Stimulated activated CD8-positive, alpha-beta memory T cell treated with anti-CD3 and anti-CD28 coated beads, Interleukin-4, amount 100 ng/mL, for 48 hours (primary cell): ENCODE data around the gene CUBN.

ENCODE experiments used
- DNase-seq: peaks from one replicate; pipeline ENCODE4 v3.0.0-alpha.2; 2020

The CUBN gene

DNA sequence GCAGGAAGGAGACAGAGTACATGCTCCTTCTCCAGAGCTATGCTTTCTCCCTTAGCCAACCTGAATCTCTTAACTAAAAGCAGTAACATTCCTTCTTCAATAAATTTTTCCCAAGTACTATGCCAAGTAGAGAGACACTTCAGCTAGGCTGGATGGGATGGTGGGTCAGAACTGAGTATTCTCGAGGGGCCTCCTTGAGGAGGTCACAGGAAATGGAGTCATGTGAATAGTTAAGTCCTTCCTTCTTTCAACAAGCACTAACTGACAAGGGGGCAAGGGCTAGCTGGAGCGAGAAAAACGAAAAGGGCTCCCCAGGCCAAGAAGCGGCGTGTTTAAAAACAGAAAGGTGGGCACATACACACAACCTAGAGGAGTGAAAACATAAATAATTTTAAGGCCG, 317.8 kb downstream of the CUBN start:
- no peak for DNase-seq

GRCh38 chr10:16811292-16811691, 318.3 kb downstream of the CUBN start:
- DNase-seq = no peak

GRCh38 chr10:16809074-16809718, 320.4 kb downstream of the CUBN start:
- DNase-seq = peak; percentile 79

GRCh38 chr10:16804123-16804522, 325.5 kb downstream of the CUBN start:
- DNase-seq = no peak

DNA sequence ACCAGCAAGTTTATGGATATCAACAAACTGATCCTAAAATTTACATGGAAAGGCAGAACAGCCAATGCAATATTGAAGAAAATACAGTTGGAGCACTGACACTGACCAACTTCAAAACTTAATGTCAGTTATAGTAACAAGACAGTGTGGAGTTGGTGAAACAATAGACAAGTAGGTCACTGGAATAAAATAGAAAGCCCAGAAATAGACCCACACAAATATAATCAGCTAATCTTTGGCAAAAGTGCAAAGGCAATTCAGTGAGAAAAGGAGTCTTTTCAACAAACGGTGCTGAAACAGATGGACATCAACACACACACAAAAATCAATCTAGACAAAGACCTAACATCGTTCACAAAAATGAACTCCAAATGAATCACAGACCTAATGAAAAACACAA, 326.1 kb downstream of the CUBN start:
- DNase-seq = no peak

GRCh38 chr10:16799621-16800020, 330.0 kb downstream of the CUBN start:
- DNase-seq = peak; percentile 46

DNA sequence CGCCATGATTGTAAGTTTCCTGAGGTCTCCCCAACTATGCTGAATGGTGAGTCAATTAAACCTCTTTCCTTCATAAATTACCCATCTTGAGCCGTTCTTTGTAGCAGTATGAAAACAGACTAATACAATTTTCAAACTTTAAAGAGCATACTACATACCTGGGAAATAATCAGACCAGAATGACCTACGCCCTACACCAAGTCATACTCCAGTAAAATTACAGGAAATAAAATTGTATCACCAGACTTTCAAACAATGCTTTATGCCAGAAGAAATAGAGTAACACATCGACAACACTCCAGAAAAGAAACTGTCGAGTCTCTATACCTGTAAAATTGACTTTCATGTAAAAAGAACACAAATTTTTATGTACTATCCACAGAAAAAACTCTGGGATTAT, 331.0 kb downstream of the CUBN start:
- no peak for DNase-seq

DNA sequence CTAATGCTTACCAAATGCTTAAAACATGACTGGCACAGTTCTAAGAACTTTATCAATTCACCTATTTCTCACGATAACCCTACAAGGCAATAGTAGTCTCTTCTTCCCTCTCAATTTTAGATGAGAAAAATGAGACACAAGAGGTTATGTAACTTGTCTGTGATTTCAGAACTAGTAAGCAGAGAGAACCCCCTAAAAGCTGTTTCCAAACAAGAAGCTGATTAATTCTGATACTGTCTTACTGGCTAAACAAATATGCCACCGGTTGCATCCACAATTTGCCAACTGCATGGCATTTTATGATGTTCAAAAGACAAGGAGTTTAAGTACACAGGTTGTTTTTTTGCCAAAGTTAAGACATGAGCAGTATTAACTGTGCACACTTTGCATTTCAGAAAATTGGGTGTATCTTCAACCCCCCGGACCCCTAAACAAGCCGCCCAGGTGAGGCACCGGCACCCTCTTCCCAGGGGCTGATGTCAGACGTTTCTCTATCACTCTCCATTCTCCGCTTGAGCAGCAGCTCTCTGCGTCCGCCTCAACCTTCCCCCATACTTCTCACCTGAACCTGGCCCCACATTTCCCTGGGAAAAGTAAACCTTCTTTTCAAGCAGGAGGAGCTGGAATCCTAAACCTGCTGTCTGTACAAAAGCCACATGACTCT, 334.1 kb downstream of the CUBN start:
- no peak for DNase-seq

GRCh38 chr10:16794005-16794404, 335.6 kb downstream of the CUBN start:
- no peak for DNase-seq

GRCh38 chr10:16792675-16793074, 336.9 kb downstream of the CUBN start:
- DNase-seq = no peak

DNA sequence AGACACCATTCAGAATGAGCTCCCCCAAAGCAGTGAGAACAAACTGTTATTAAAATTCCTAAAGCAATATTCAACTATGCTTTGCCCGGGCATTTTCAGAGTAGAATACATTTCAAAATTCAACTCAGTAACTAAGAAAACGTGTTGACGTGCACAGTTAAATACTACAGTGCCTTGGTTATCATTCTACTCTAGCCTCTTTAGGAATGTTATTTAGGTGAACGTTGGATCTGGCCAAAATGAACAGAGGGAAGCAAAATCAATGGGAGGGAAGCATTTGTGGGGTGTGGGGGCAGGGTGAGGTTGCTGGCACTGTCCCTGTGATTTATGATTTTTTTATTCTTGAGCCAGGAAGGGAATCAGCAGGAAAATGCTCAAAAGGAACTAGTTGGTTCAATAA, 339.8 kb downstream of the CUBN start:
- no peak for DNase-seq

DNA sequence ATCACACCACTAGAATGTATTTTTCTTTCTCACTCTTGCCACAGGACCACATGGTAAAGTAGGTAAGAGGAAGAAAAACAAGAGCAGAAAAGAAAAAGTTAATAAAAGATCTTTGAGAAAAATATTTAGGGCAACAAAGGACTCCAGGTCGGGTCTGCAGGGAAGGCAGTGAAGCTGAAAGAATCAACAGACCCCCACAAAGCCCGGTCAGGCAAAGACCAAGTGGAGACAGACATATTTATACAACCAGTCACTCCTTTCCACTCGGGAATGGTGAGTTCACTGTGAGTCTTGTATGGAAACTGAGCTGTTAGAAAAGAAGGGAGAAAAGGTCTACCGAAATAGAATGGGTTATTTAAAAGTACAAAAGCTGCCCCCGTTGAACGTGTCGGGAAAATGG, 340.4 kb downstream of the CUBN start:
- DNase-seq = no peak

GRCh38 chr10:16788778-16789177, 340.8 kb downstream of the CUBN start:
- DNase-seq = no peak

- peak; percentile 40 for DNase-seq
Observed at GRCh38 chr10:16788125-16788524, 341.5 kb downstream of the CUBN start.

GRCh38 chr10:16787361-16787791, 342.2 kb downstream of the CUBN start:
- peak; percentile 71 for DNase-seq

GRCh38 chr10:16780338-16780880, 349.2 kb downstream of the CUBN start:
- DNase-seq = no peak

- DNase-seq = peak; percentile 71
Observed at GRCh38 chr10:16779384-16779915, 350.2 kb downstream of the CUBN start.

DNA sequence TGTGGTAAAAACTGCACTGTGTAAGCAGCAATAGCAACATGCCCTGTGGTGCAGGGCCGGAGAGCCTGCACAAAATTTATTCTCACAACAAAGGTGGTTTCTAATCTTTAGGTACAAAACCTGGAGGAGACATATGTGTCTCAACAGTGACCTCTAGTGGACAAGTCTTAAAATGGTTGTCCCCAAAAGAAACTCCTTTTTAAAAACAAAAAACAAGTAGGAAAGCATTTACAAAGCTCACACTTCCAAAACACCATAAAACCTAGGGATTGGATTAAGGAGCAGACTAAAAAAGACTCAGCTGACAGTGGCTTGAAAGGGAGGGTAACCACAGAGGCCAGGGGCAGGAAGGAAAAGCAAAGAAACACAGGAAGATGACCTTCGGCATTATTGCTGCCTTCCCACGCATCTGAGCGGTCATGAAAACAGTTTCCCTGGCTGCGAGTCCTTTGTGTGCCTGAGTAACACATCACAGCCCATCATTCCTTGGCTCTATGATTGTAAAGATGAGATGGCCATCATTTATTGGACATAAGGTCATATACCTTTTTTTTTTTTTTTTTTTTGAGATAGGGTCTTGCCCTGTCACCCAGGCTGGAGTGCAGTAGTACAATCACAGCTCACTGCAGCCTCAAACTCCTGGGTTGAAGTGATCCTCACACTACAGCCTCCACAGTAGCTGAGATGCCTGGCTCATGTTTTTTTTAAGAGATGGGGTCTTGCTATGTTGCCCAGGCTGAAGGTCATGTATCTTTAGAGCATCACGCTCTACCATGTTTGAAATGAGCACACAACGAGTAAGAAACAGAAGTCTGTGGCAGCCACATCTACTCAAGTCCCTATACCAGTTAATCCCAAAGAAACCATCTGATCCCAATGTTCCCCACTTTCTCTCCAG, 351.9 kb downstream of the CUBN start:
- no peak for DNase-seq

DNA sequence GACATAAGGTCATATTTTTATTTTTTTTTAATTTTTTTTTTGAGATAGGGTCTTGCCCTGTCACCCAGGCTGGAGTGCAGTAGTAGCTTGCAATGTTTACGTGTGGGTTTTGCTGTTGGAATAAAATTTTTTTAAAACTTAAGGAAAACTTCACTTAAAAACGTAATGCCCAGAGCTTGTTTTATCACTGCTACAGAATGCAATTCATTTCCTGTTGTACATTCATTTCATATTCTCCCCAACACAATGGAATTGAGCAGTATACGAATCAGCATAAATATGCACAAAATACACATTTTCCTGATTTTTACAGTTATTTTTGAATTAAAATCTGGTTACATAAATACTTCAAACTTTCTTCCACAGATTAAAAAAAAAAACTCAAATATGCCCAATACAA, 352.7 kb downstream of the CUBN start:
- no peak for DNase-seq
